Measurements from ENCODE around the gene MACROH2A2. TPM values are rescaled to one million over a fixed set of nuclear protein-coding genes. Genes with fewer than 3 reads are reported as not detected.
A peak's percentile ranks its signal among the peaks of the same experiment; 100 is the strongest.

MACROH2A2 gene
- total and polyA plus RNA-seq, 2 of the 13 experiments (the other 11 are each of a cell fraction or from before 2014, with no cell fraction given): 9.8 to 43.1 TPM

- TF ChIP-seq MYPOP (CRISPR knock-in tag; IDR thresholded peaks at IDR 0.05) (no peak), SMC3 (IDR thresholded peaks at IDR 0.05; ENCODE audit: low read length) (peak; percentile 47; the same call in 1 of the 2 replicates), DR1 (CRISPR knock-in tag; IDR thresholded peaks at IDR 0.05) (no peak), PRPF4 (IDR thresholded peaks at IDR 0.05; ENCODE audit: low read depth, low read length, poor library complexity, severe bottlenecking) (no peak), YEATS4 (CRISPR knock-in tag; IDR thresholded peaks at IDR 0.05; ENCODE audit: borderline replicate concordance) (no peak), NFIB (CRISPR knock-in tag; IDR thresholded peaks at IDR 0.05; ENCODE audit: borderline replicate concordance) (no peak), ZNF20 (CRISPR knock-in tag; IDR thresholded peaks at IDR 0.05) (no peak), ZNF431 (CRISPR knock-in tag; IDR thresholded peaks at IDR 0.05; ENCODE audit: borderline replicate concordance, low read depth) (no peak)
These were observed 31.5 kb downstream of the MACROH2A2 start (continued) for GRCh38 chr10:70084189-70084588.

- H3K9ac ChIP-seq (ENCODE audit: insufficient read depth, low read depth, low read length): no peak overlapping the region
- H3K27ac ChIP-seq (ENCODE audit: extremely low read length, insufficient read depth, low read length): peak overlapping the region; percentile 37
- FAIRE-seq (peak; percentile 55), DNase-seq (ENCODE audit: low spot score) (peak; percentile 90), ATAC-seq (peak; percentile 87)
- ChIA-PET POLR2A (interaction anchor here (0.7 to 3.4 kb wide), 8 partner anchors 8 to 85 kb away, joined by 3 to 27 read pairs (median 4); partner anchors contain the start of genes MACROH2A2, SAR1A and TYSND1), CTCF (ENCODE audit: low intra/inter-chr PET ratio, low total read pairs) (interaction anchor here (1.1 kb wide), 1 partner anchor 60 kb away, joined by 5 read pairs; the partner anchor contains the start of gene TYSND1)
- peak overlapping the region; percentile 64 for H3K4me2 ChIP-seq (ENCODE audit: low read depth, low read length)
- no peaks in the 10 kb centered on the region for H4K20me1 ChIP-seq (ENCODE audit: insufficient read depth, low read length)
- 2% methylated on average over 3 of the region's 3 CpGs for WGBS (ENCODE audit: low lambda C conversion rate)
- in situ Hi-C loops (cut with HindIII; ENCODE audit: extremely low pct_ligation_motif_present, low pct_unique_long_range_greater_than_20kb) (no loop called here), intact Hi-C loops (cut with micrococcal nuclease; ENCODE audit: unreplicated experiment) (loop anchor here (5.0 kb wide), 1 partner anchor 34 kb away; the partner anchor contains the start of gene MACROH2A2)
- H2AFZ ChIP-seq (ENCODE audit: low read length): no peak overlapping the region
- H3K4me3 ChIP-seq (replicated peaks in 1 of 3; ENCODE audit: insufficient read depth in 1 of 3, low read depth in 2 of 3, low read length in 3 of 3): peak overlapping the region in 1 of 3 experiments; percentile 14; a peak in 1 of 6 replicates
- H3K79me2 ChIP-seq (ENCODE audit: insufficient read depth, low read length): no peaks in the 10 kb centered on the region
- H3K27me3 ChIP-seq (ENCODE audit: control insufficient read depth in 1 of 2, insufficient read depth in 2 of 2, low read length in 2 of 2): no peaks in the 10 kb centered on the region
- H3K36me3 ChIP-seq (replicated peaks in 1 of 2; ENCODE audit: control insufficient read depth in 1 of 2, insufficient read depth in 2 of 2, low read length in 2 of 2): no peaks in the 10 kb centered on the region
- BruUV-seq (replicated peaks): no TSS peak
- peaks cover 78% of the 10 kb centered on the region for H3K4me1 ChIP-seq (ENCODE audit: insufficient read depth, low read length)
- H3K9me3 ChIP-seq (ENCODE audit: low read length): no peaks in the 10 kb centered on the region
- TF ChIP-seq FOXP4 (CRISPR knock-in tag; IDR thresholded peaks at IDR 0.05) (peak; percentile 71), KAT8 (CRISPR knock-in tag; IDR thresholded peaks at IDR 0.05) (peak; percentile 44; the same call in 1 of the 2 replicates), SAP130 (CRISPR knock-in tag; IDR thresholded peaks at IDR 0.05; ENCODE audit: low read depth) (peak; percentile 77), SP5 (CRISPR knock-in tag; IDR thresholded peaks at IDR 0.05; ENCODE audit: borderline replicate concordance, low read depth) (peak; percentile 21; the same call in 1 of the 2 replicates), SETDB1 (CRISPR knock-in tag; IDR thresholded peaks at IDR 0.05; ENCODE audit: borderline replicate concordance) (no peak), ZNF503 (CRISPR knock-in tag; IDR thresholded peaks at IDR 0.05) (peak; percentile 63; the same call in 1 of the 2 replicates), PAX8 (CRISPR knock-in tag; IDR thresholded peaks at IDR 0.05; ENCODE audit: borderline replicate concordance) (no peak), GLMP (CRISPR knock-in tag; IDR thresholded peaks at IDR 0.05; ENCODE audit: borderline replicate concordance) (no peak), PHF21A (CRISPR knock-in tag; IDR thresholded peaks at IDR 0.05) (peak; percentile 80)
These were observed 33.4 kb downstream of the MACROH2A2 start for GRCh38 chr10:70085975-70086613.
